GM23338 (cell line): ENCODE results near the gene ASPSCR1. TPM values are rescaled to one million over a fixed set of nuclear protein-coding genes. Genes with fewer than 3 reads are reported as not detected.

ENCODE experiments used
- ATAC-seq: fragments of 200-7000 bp; cut with Tn5 transposase; 3 replicates; pipeline ENCODE4 v1.9.1; 2020
- DNase-seq: peaks from one replicate; pipeline ENCODE4 v3.0.0-alpha.2; 2015; ENCODE audit warnings: low spot score
- H2AFZ ChIP-seq: fragments of 200-600 bp; sonication (generic); 2 replicates; pipeline ENCODE4 v1.8.0; 2016; ENCODE audit warnings: antibody characterized with exemption, mild to moderate bottlenecking, moderate library complexity
- H3F3A ChIP-seq: fragments of 200-600 bp; sonication (generic); replicated peaks from 2 replicates; pipeline ENCODE4 v1.8.0; 2017; ENCODE audit warnings: antibody characterized with exemption, mixed run types, low read depth
- H3K27ac ChIP-seq: fragments of 200-600 bp; sonication (generic); 2 replicates; pipeline ENCODE4 v1.6.1; 2016; ENCODE audit warnings: low read depth
- H3K27me3 ChIP-seq: fragments of 200-600 bp; sonication (generic); 2 replicates; pipeline ENCODE4 v1.8.0; 2016; ENCODE audit warnings: mild to moderate bottlenecking, mixed run types, moderate library complexity; ENCODE audit not compliant: insufficient read depth
- H3K36me3 ChIP-seq: fragments of 200-600 bp; sonication (generic); 2 replicates; pipeline ENCODE4 v1.8.0; 2016; ENCODE audit warnings: mild to moderate bottlenecking; ENCODE audit not compliant: insufficient read depth
- H3K4me1 ChIP-seq: fragments of 200-600 bp; sonication (generic); 2 replicates; pipeline ENCODE4 v1.8.0; 2016; ENCODE audit warnings: mild to moderate bottlenecking, moderate library complexity; ENCODE audit not compliant: insufficient read depth
- H3K4me2 ChIP-seq: fragments of 200-600 bp; sonication (generic); 2 replicates; pipeline ENCODE4 v1.7.1; 2017; ENCODE audit warnings: mixed run types
- H3K4me3 ChIP-seq: fragments of 200-600 bp; sonication (generic); 2 replicates; pipeline ENCODE4 v1.6.1; 2016; ENCODE audit warnings: mixed run types
- H3K79me2 ChIP-seq: fragments of 200-600 bp; sonication (generic); replicated peaks from 2 replicates; pipeline ENCODE4 v1.8.0; 2017; ENCODE audit warnings: mild to moderate bottlenecking; ENCODE audit not compliant: insufficient read depth
- H3K9me2 ChIP-seq: fragments of 200-600 bp; sonication (generic); 2 replicates; pipeline ENCODE4 v1.8.0; 2017; ENCODE audit not compliant: insufficient read depth
- H4K20me1 ChIP-seq: fragments of 200-600 bp; sonication (generic); replicated peaks from 2 replicates; pipeline ENCODE4 v1.8.0; 2017; ENCODE audit warnings: mild to moderate bottlenecking; ENCODE audit not compliant: insufficient read depth
- H3K27ac Mint-ChIP-seq: 2 replicates; pipeline ENCODE4 v1.8.0; 2020; ENCODE audit warnings: inconsistent platforms, mild to moderate bottlenecking, moderate library complexity, mixed read lengths
- H3K27me3 Mint-ChIP-seq: 3 replicates; pipeline ENCODE4 v1.8.0; 2022; ENCODE audit warnings: low read depth, mild to moderate bottlenecking, moderate library complexity, mixed read lengths, inconsistent platforms; ENCODE audit not compliant: insufficient read depth, poor library complexity
- H3K36me3 Mint-ChIP-seq: 3 replicates; pipeline ENCODE4 v1.8.0; 2021; ENCODE audit warnings: low read depth, mild to moderate bottlenecking, inconsistent platforms, moderate library complexity, mixed read lengths
- H3K4me1 Mint-ChIP-seq: 3 replicates; pipeline ENCODE4 v1.8.0; 2020; ENCODE audit warnings: mild to moderate bottlenecking, inconsistent platforms, mixed read lengths
- H3K4me3 Mint-ChIP-seq: 3 replicates; pipeline ENCODE4 v1.8.0; 2021; ENCODE audit warnings: moderate library complexity, mild to moderate bottlenecking, inconsistent platforms, mixed read lengths
- H3K9me3 Mint-ChIP-seq: 3 replicates; pipeline ENCODE4 v1.8.0; 2020; ENCODE audit warnings: moderate library complexity, mild to moderate bottlenecking, inconsistent platforms, mixed read lengths
- CREB1 ChIP-seq: fragments of 250-450 bp; sonication (Bioruptor Pico); IDR thresholded peaks from 2 replicates; pipeline ENCODE4 v1.5.0; 2020; ENCODE audit warnings: low read depth, mild to moderate bottlenecking, moderate library complexity
- CTCF ChIP-seq, 2 experiments: fragments of 200-600 bp in 1 of 2; sonication (generic) in 1 of 2; conservative IDR thresholded peaks; 2 replicates each; pipeline versions ENCODE4 v1.5.1 to v1.6.1; 2016 to 2017; ENCODE audit warnings: antibody characterized with exemption in 2 of 2, low read depth in 2 of 2, mild to moderate bottlenecking in 2 of 2, moderate library complexity in 1 of 2
- EZH2 ChIP-seq: fragments of 200-600 bp; sonication (generic); IDR thresholded peaks from one replicate; pipeline ENCODE4 v1.8.0; 2017; ENCODE audit warnings: antibody characterized with exemption, mild to moderate bottlenecking, low read depth; ENCODE audit not compliant: unreplicated experiment
- EZH2phosphoT487 ChIP-seq: fragments of 200-600 bp; sonication (generic); IDR thresholded peaks from one replicate; pipeline ENCODE4 v1.8.1; 2018; ENCODE audit warnings: antibody characterized with exemption; ENCODE audit not compliant: unreplicated experiment
- JUNB ChIP-seq: IDR thresholded peaks from one replicate; pipeline ENCODE4 v1.6.1; 2016; ENCODE audit warnings: antibody characterized with exemption; ENCODE audit not compliant: unreplicated experiment
- POLR2AphosphoS5 ChIP-seq: IDR thresholded peaks from 2 replicates; pipeline ENCODE4 v1.6.1; 2016; ENCODE audit warnings: antibody characterized with exemption, low read depth
- STAT1 ChIP-seq: IDR thresholded peaks from one replicate; pipeline ENCODE4 v1.6.1; 2016; ENCODE audit warnings: antibody characterized with exemption; ENCODE audit not compliant: unreplicated experiment
- ZNF331 ChIP-seq: fragments of 250-450 bp; sonication (Bioruptor Pico); IDR thresholded peaks from 2 replicates; pipeline ENCODE4 v1.5.0; 2020; ENCODE audit warnings: low read depth, mild to moderate bottlenecking, moderate library complexity
- ZNF462 ChIP-seq: fragments of 250-450 bp; sonication (Bioruptor Pico); IDR thresholded peaks from 2 replicates; pipeline ENCODE4 v1.5.0; 2020; ENCODE audit warnings: mild to moderate bottlenecking, moderate library complexity
- polyA plus RNA-seq: library from polyadenylated mRNA; unstranded; fragments of >200 nt; fragmentation: Nextera tagmentation; extraction: Ambion mirVana; gene quantifications from 2 replicates; pipeline ENCODE4 v1.2.1, GENCODE V29; 2016
- total RNA-seq: library from RNA; depleted of rRNA; stranded (reverse); fragments of >200 nt; shearing (Covaris generic); gene quantifications from 2 replicates; pipeline ENCODE4 v1.2.3, GENCODE V29; 2014
- TF ChIP-seq, protein P1 (sequence below): IDR thresholded peaks from one replicate; pipeline ENCODE4 v1.6.1; 2018; ENCODE audit warnings: antibody characterized with exemption; ENCODE audit not compliant: unreplicated experiment
- TF ChIP-seq, protein P2 (sequence below): IDR thresholded peaks from 2 replicates; pipeline ENCODE4 v1.6.1; 2016; ENCODE audit warnings: antibody characterized with exemption

ASPSCR1 gene
- total and polyA plus RNA-seq, 2 experiments from 2014 or later: 44.2 to 46.9 TPM

GRCh38 chr17:82051776-82052637 lies 74.6 kb downstream of the ASPSCR1 start, which contains the start of the genes GPS1 and RFNG:
Gene GPS1 (plus strand): TSS chr17:82051898. CDS start chr17:82051932, 34 bp downstream.
Gene RFNG (minus strand): TSS chr17:82051811. CDS start chr17:82051766, 45 bp downstream.
- H3K4me1 ChIP-seq: no peaks in the 10 kb centered on the region
- peak; percentile 50 for ATAC-seq
- peak within 1 kb of the TSS; percentile 89 for H3K4me3 ChIP-seq
- H3K4me2 ChIP-seq: peak within 1 kb of the TSS; percentile 89
- no peaks in the 10 kb centered on the region; the same call in 2 of the 3 replicates for H3K4me1 Mint-ChIP-seq
- peaks cover 9% of the 10 kb centered on the region; the same call in 1 of the 2 replicates for H3K79me2 ChIP-seq
- peaks cover 4% of the 10 kb centered on the region; the same call in 1 of the 2 replicates for H3K36me3 ChIP-seq
- H3K27me3 ChIP-seq: no peaks in the 10 kb centered on the region
- no peak within 1 kb of the TSS for H3K27ac Mint-ChIP-seq
- peak; percentile 82 for DNase-seq
- H3K4me3 Mint-ChIP-seq: peak within 1 kb of the TSS; percentile 86
- H3K27me3 Mint-ChIP-seq: peaks cover 13% of the 10 kb centered on the region
- TF ChIP-seq EZH2phosphoT487: no peak
- no peak for TF ChIP-seq ZNF331 (CRISPR knock-in tag)
- TF ChIP-seq, protein P1, sequence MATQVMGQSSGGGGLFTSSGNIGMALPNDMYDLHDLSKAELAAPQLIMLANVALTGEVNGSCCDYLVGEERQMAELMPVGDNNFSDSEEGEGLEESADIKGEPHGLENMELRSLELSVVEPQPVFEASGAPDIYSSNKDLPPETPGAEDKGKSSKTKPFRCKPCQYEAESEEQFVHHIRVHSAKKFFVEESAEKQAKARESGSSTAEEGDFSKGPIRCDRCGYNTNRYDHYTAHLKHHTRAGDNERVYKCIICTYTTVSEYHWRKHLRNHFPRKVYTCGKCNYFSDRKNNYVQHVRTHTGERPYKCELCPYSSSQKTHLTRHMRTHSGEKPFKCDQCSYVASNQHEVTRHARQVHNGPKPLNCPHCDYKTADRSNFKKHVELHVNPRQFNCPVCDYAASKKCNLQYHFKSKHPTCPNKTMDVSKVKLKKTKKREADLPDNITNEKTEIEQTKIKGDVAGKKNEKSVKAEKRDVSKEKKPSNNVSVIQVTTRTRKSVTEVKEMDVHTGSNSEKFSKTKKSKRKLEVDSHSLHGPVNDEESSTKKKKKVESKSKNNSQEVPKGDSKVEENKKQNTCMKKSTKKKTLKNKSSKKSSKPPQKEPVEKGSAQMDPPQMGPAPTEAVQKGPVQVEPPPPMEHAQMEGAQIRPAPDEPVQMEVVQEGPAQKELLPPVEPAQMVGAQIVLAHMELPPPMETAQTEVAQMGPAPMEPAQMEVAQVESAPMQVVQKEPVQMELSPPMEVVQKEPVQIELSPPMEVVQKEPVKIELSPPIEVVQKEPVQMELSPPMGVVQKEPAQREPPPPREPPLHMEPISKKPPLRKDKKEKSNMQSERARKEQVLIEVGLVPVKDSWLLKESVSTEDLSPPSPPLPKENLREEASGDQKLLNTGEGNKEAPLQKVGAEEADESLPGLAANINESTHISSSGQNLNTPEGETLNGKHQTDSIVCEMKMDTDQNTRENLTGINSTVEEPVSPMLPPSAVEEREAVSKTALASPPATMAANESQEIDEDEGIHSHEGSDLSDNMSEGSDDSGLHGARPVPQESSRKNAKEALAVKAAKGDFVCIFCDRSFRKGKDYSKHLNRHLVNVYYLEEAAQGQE: no peak
- TF ChIP-seq POLR2AphosphoS5: peak; percentile 50; the same call in 1 of the 2 replicates
- TF ChIP-seq STAT1: no peak
- no peak for TF ChIP-seq EZH2
- TF ChIP-seq ZNF462 (CRISPR knock-in tag): no peak
- no peak for TF ChIP-seq JUNB
- TF ChIP-seq, protein P2, sequence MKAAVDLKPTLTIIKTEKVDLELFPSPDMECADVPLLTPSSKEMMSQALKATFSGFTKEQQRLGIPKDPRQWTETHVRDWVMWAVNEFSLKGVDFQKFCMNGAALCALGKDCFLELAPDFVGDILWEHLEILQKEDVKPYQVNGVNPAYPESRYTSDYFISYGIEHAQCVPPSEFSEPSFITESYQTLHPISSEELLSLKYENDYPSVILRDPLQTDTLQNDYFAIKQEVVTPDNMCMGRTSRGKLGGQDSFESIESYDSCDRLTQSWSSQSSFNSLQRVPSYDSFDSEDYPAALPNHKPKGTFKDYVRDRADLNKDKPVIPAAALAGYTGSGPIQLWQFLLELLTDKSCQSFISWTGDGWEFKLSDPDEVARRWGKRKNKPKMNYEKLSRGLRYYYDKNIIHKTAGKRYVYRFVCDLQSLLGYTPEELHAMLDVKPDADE: peak; percentile 62
- TF ChIP-seq CTCF (conservative IDR thresholded peaks at IDR 0.05; ENCODE audit: low read depth in 2 of 2): no peak
- TF ChIP-seq CREB1 (CRISPR knock-in tag): 0 out of 2 replicates have a peak, but pooled peaks have one; percentile 62
- H3K9me3 Mint-ChIP-seq: no peaks in the 10 kb centered on the region
- H3K36me3 Mint-ChIP-seq: peaks cover 23% of the 10 kb centered on the region
- no peaks in the 10 kb centered on the region for H3K9me2 ChIP-seq
- H2AFZ ChIP-seq: no peak within 1 kb of the TSS
- H3K27ac ChIP-seq: no peak within 1 kb of the TSS
- H4K20me1 ChIP-seq: peaks cover 8% of the 10 kb centered on the region; the same call in 1 of the 2 replicates
- H3F3A ChIP-seq: 0 out of 2 replicates have a peak, but pooled peaks cover 6% of the 10 kb centered on the region
